Uterus (tissue), 4 donors: ENCODE data around the gene C19orf25. TPM values are rescaled to one million over a fixed set of nuclear protein-coding genes. Genes with fewer than 3 reads are reported as not detected.

Source experiments
- DNase-seq, 2 donors: peaks; one replicate each; pipeline ENCODE4 v3.0.0-alpha.2; 2019 to 2020
- H3K27ac ChIP-seq, 2 donors: fragments of 200-600 bp; sonication (generic); 1 replicate in 1 of 2; 2 replicates in 1 of 2; pipeline ENCODE4 v1.5.1; 2016 to 2018
- H3K27me3 ChIP-seq, 2 donors: fragments of 200-600 bp; sonication (generic); one replicate each; pipeline ENCODE4 v1.5.1; 2018 to 2019; ENCODE audit warnings: control low read depth in 1 of 2
- H3K36me3 ChIP-seq, 2 donors: fragments of 200-600 bp; sonication (generic); one replicate each; pipeline ENCODE4 v1.5.1; 2019; ENCODE audit warnings: control low read depth in 1 of 2
- H3K4me1 ChIP-seq, 2 donors: fragments of 200-600 bp; sonication (generic); one replicate each; pipeline ENCODE4 v1.5.1; 2018 to 2019; ENCODE audit warnings: control low read depth in 1 of 2
- H3K4me3 ChIP-seq, 2 donors: fragments of 200-600 bp; sonication (generic); 1 replicate in 1 of 2; 2 replicates in 1 of 2; pipeline ENCODE4 v1.5.1; 2018 to 2019; ENCODE audit warnings: mild to moderate bottlenecking in 1 of 2
- H3K9me3 ChIP-seq, 2 donors: fragments of 200-600 bp; sonication (generic); one replicate each; pipeline ENCODE4 v1.5.1; 2019; ENCODE audit warnings: control low read depth in 1 of 2
- CTCF ChIP-seq, 4 experiments: fragments of 200-600 bp in 2 of 4; fragments of 450-650 bp in 2 of 4; sonication (generic) in 2 of 4; IDR thresholded peaks; one replicate each; pipeline ENCODE4 v1.5.1; 2016 to 2019; ENCODE audit warnings: antibody characterized with exemption in 4 of 4, mild to moderate bottlenecking in 2 of 4, moderate library complexity in 1 of 4
- POLR2A ChIP-seq, 2 donors: fragments of 450-650 bp; IDR thresholded peaks; one replicate each; pipeline ENCODE4 v1.6.1; 2016; ENCODE audit warnings: antibody characterized with exemption in 2 of 2, mild to moderate bottlenecking in 1 of 2, moderate library complexity in 1 of 2
- intact Hi-C: fragments of 100-400 bp; cut with DNase I; formaldehyde crosslinking; loops from one replicate; pipeline ENCODE4 v1.15.1; 2023; ENCODE audit warnings: low total_unique reads
- total RNA-seq, 4 donors: library from RNA; depleted of rRNA in 3 of 4; stranded (reverse); fragments of >200 nt in 3 of 4; gene quantifications; one replicate each; pipeline versions ENCODE4 v1.1.0 to v1.2.4, GENCODE V29; 2014 to 2023
- donor health status: DM: yes; HTN: yes; CAD: no.

C19orf25 gene
- total RNA-seq, 4 donors from 2014 or later: 17.7 to 32.9 (median 28.9) TPM

- no peak for DNase-seq
- Histone ChIP-seq H3K4me3 (peak overlapping the region in 1 of 2 donors; percentile 35), H3K36me3 (no peaks in the 10 kb centered on the region), H3K4me1 (peaks cover 12 to 47% of the 10 kb centered on the region in 2 donors), H3K27me3 (peaks cover 32 to 44% of the 10 kb centered on the region in 2 donors), H3K9me3 (no peaks in the 10 kb centered on the region), H3K27ac (no peak overlapping the region)
- intact Hi-C loops: no loop called here
- TF ChIP-seq POLR2A (IDR thresholded peaks at IDR 0.05) (no peak), CTCF (IDR thresholded peaks at IDR 0.05) (no peak)
Measured at GRCh38 chr19:1471010-1471514, 8.0 kb downstream of the C19orf25 start.

GRCh38 chr19:1470305-1471009 lies 8.6 kb downstream of the C19orf25 start:
- Histone ChIP-seq H3K9me3 (no peaks in the 10 kb centered on the region), H3K27me3 (peaks cover 32 to 44% of the 10 kb centered on the region in 2 donors), H3K4me3 (peak overlapping the region; percentile 8 to 35), H3K27ac (no peak overlapping the region), H3K36me3 (no peaks in the 10 kb centered on the region), H3K4me1 (peaks cover 12 to 53% of the 10 kb centered on the region in 2 donors)
- TF ChIP-seq POLR2A (IDR thresholded peaks at IDR 0.05) (no peak), CTCF (IDR thresholded peaks at IDR 0.05) (no peak)
- intact Hi-C loops: no loop called here
- no peak for DNase-seq

GRCh38 chr19:1470055-1470304 lies 9.0 kb downstream of the C19orf25 start:
- peak overlapping the region; percentile 8 to 35 for H3K4me3 ChIP-seq
- DNase-seq: no peak
- H3K9me3 ChIP-seq: no peaks in the 10 kb centered on the region
- intact Hi-C loops: no loop called here
- peaks cover 32 to 44% of the 10 kb centered on the region in 2 donors for H3K27me3 ChIP-seq
- TF ChIP-seq CTCF (IDR thresholded peaks at IDR 0.05) (no peak), POLR2A (IDR thresholded peaks at IDR 0.05) (no peak)
- H3K36me3 ChIP-seq: no peaks in the 10 kb centered on the region
- H3K4me1 ChIP-seq: peaks cover 12 to 53% of the 10 kb centered on the region in 2 donors
- H3K27ac ChIP-seq: no peak overlapping the region

GRCh38 chr19:1469255-1470054 lies 9.6 kb downstream of the C19orf25 start:
- no peaks in the 10 kb centered on the region for H3K36me3 ChIP-seq
- H3K27me3 ChIP-seq: peaks cover 32 to 44% of the 10 kb centered on the region in 2 donors
- TF ChIP-seq CTCF (IDR thresholded peaks at IDR 0.05): no peak
- no peak for TF ChIP-seq POLR2A (IDR thresholded peaks at IDR 0.05)
- no peaks in the 10 kb centered on the region for H3K9me3 ChIP-seq
- H3K4me1 ChIP-seq: peaks cover 12 to 53% of the 10 kb centered on the region in 2 donors
- intact Hi-C loops: no loop called here
- no peak overlapping the region for H3K27ac ChIP-seq
- H3K4me3 ChIP-seq: peak overlapping the region in 1 of 2 donors; percentile 35
- no peak for DNase-seq

- Histone ChIP-seq H3K4me3 (no peak overlapping the region), H3K27ac (no peak overlapping the region), H3K4me1 (peaks cover 12 to 53% of the 10 kb centered on the region in 2 donors)
Measured at GRCh38 chr19:1468821-1469254, 10.2 kb downstream of the C19orf25 start.

More at GRCh38 chr19:1468821-1469254, 10.2 kb downstream of the C19orf25 start:
- TF ChIP-seq POLR2A (IDR thresholded peaks at IDR 0.05) (no peak), CTCF (IDR thresholded peaks at IDR 0.05) (no peak)
- intact Hi-C loops: no loop called here
- no peak for DNase-seq
- Histone ChIP-seq H3K36me3 (no peaks in the 10 kb centered on the region), H3K9me3 (no peaks in the 10 kb centered on the region), H3K27me3 (peaks cover 32 to 44% of the 10 kb centered on the region in 2 donors)
